ENCODE data around the gene UGT8. TPM values are rescaled to one million over a fixed set of nuclear protein-coding genes. Genes with fewer than 3 reads are reported as not detected.

Gene UGT8
- total and polyA plus RNA-seq, 4 experiments from 2014 or later, result 0.08 to 0.36 (median 0.17) TPM; not detected in 1

- Histone ChIP-seq H3K9me3 (ENCODE audit: control insufficient read depth in 1 of 2, low read length in 2 of 2) (no peaks in the 10 kb centered on the region), H3K36me3 (ENCODE audit: insufficient read depth, low read length) (no peaks in the 10 kb centered on the region), H3K4me3 (ENCODE audit: low read length in 2 of 2) (no peak overlapping the region), H3K27ac (ENCODE audit: low read depth, low read length) (no peak overlapping the region), H3K27me3 (ENCODE audit: insufficient read depth, low read length) (no peaks in the 10 kb centered on the region), H3K4me1 (ENCODE audit: insufficient read depth, low read length) (no peaks in the 10 kb centered on the region)
- Mint-ChIP-seq H3K4me3 (no peak overlapping the region), H3K9me3 (no peaks in the 10 kb centered on the region), H3K36me3 (no peaks in the 10 kb centered on the region), H3K4me1 (no peaks in the 10 kb centered on the region), H3K27me3 (peaks cover 0 to 3% of the 10 kb centered on the region in 2 donors), H3K27ac (no peak overlapping the region)
- DNase-seq, result no peak
- ChIA-PET POLR2A (ENCODE audit: partially characterized antibody) (no interaction called here), CTCF (ENCODE audit: partially characterized antibody) (no interaction called here)
- intact Hi-C loops (cut with micrococcal nuclease), result no loop called here
Measured at GRCh38 chr4:114727461-114727860, 128.9 kb downstream of the UGT8 start.

Small RNAs within 50 kb of the gene (microRNA-seq; reads per million reads assigned to microRNA genes)
- not detected for gene MIR577 (ENCODE audit: borderline microRNAs expressed, borderline number of aligned reads, borderline replicate concordance)
